Measurements from ENCODE around the gene KIF17.

- no peak for TF ChIP-seq POLR2A (IDR thresholded peaks at IDR 0.05)
- TF ChIP-seq CTCF (IDR thresholded peaks at IDR 0.05), result no peak
- no peak for TF ChIP-seq POLR2AphosphoS5 (IDR thresholded peaks at IDR 0.05)
- TF ChIP-seq EP300 (IDR thresholded peaks at IDR 0.05), result no peak
Measured at GRCh38 chr1:20630729-20631128, 87.1 kb downstream of the KIF17 start.

Measured in suprapubic skin (tissue), 4 donors.